WTC11 (cell line): Measurements from ENCODE around the gene GAB2.

Experiments
- AFF4 ChIP-seq: sonication (generic); formaldehyde crosslinking; IDR thresholded peaks from 2 replicates; pipeline ENCODE4 v1.8.1; 2023; ENCODE audit warnings: mild to moderate bottlenecking, missing genetic modification reagents, borderline replicate concordance
- ATF1 ChIP-seq: sonication (generic); formaldehyde crosslinking; IDR thresholded peaks from 2 replicates; pipeline ENCODE4 v1.8.1; 2023; ENCODE audit warnings: mild to moderate bottlenecking, moderate library complexity, missing genetic modification reagents
- CREB1 ChIP-seq: sonication (generic); formaldehyde crosslinking; IDR thresholded peaks from 2 replicates; pipeline ENCODE4 v1.8.0; 2023; ENCODE audit warnings: mild to moderate bottlenecking, missing genetic modification reagents
- FOXP1 ChIP-seq: sonication (generic); formaldehyde crosslinking; IDR thresholded peaks from 2 replicates; pipeline ENCODE4 v1.8.0; 2022; ENCODE audit warnings: missing genetic modification reagents, mild to moderate bottlenecking, moderate library complexity, borderline replicate concordance
- NFYB ChIP-seq: sonication (generic); formaldehyde crosslinking; conservative IDR thresholded peaks from 2 replicates; pipeline ENCODE4 v1.8.0; 2022; ENCODE audit warnings: low read depth, missing genetic modification reagents
- NR1H2 ChIP-seq: sonication (generic); formaldehyde crosslinking; IDR thresholded peaks from 2 replicates; pipeline ENCODE4 v1.9.0; 2021; ENCODE audit warnings: mild to moderate bottlenecking, moderate library complexity, missing genetic modification reagents
- NR2C2 ChIP-seq: sonication (generic); formaldehyde crosslinking; IDR thresholded peaks from 2 replicates; pipeline ENCODE4 v1.8.0; 2022; ENCODE audit warnings: mild to moderate bottlenecking, missing genetic modification reagents
- NR3C1 ChIP-seq: sonication (generic); formaldehyde crosslinking; conservative IDR thresholded peaks from 2 replicates; pipeline ENCODE4 v1.8.1; 2023; ENCODE audit warnings: low read depth, mild to moderate bottlenecking, missing genetic modification reagents
- ZNF317 ChIP-seq: sonication (generic); formaldehyde crosslinking; IDR thresholded peaks from 2 replicates; pipeline ENCODE4 v1.8.1; 2023; ENCODE audit warnings: low read depth, mild to moderate bottlenecking, moderate library complexity, missing genetic modification reagents, borderline replicate concordance
- TF ChIP-seq, protein P1 (sequence below): fragments of 200-600 bp; IDR thresholded peaks from 2 replicates; pipeline ENCODE4 v1.8.0; 2022; ENCODE audit warnings: antibody characterized with exemption
- TF ChIP-seq, protein P2 (sequence below): sonication (generic); formaldehyde crosslinking; IDR thresholded peaks from 2 replicates; pipeline ENCODE4 v1.8.1; 2022; ENCODE audit warnings: low read depth, mild to moderate bottlenecking, moderate library complexity, missing genetic modification reagents, borderline replicate concordance
- TF ChIP-seq, protein P3 (sequence below): sonication (generic); formaldehyde crosslinking; IDR thresholded peaks from 2 replicates; pipeline ENCODE4 v1.8.0; 2023; ENCODE audit warnings: mild to moderate bottlenecking, missing genetic modification reagents

DNA sequence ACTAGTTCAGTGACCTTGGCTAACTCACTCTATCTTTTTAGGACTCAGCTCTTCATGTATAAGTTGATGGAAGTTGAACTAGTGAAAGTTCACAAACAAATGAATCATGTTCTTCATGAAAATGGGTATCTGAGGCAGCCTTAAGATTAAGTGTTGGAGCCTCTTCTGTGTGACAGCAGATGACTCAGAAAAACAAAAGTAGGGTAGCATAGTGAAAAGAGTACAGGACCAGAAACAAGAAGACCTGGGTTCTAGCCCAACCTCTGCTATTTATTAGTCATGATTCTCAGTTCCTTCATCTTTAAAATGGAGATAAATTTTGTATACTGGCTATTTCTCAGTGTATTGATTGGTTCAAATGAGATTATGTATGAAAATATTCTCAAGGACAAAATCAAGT lies 168.7 kb downstream of the GAB2 start:
- no peak for TF ChIP-seq ZNF317 (CRISPR knock-in tag)
- TF ChIP-seq NR3C1 (CRISPR knock-in tag) = no peak
- TF ChIP-seq, protein P1, sequence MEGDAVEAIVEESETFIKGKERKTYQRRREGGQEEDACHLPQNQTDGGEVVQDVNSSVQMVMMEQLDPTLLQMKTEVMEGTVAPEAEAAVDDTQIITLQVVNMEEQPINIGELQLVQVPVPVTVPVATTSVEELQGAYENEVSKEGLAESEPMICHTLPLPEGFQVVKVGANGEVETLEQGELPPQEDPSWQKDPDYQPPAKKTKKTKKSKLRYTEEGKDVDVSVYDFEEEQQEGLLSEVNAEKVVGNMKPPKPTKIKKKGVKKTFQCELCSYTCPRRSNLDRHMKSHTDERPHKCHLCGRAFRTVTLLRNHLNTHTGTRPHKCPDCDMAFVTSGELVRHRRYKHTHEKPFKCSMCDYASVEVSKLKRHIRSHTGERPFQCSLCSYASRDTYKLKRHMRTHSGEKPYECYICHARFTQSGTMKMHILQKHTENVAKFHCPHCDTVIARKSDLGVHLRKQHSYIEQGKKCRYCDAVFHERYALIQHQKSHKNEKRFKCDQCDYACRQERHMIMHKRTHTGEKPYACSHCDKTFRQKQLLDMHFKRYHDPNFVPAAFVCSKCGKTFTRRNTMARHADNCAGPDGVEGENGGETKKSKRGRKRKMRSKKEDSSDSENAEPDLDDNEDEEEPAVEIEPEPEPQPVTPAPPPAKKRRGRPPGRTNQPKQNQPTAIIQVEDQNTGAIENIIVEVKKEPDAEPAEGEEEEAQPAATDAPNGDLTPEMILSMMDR = no peak
- no peak for TF ChIP-seq NR2C2 (CRISPR knock-in tag)
- no peak for TF ChIP-seq NFYB
- TF ChIP-seq, protein P2, sequence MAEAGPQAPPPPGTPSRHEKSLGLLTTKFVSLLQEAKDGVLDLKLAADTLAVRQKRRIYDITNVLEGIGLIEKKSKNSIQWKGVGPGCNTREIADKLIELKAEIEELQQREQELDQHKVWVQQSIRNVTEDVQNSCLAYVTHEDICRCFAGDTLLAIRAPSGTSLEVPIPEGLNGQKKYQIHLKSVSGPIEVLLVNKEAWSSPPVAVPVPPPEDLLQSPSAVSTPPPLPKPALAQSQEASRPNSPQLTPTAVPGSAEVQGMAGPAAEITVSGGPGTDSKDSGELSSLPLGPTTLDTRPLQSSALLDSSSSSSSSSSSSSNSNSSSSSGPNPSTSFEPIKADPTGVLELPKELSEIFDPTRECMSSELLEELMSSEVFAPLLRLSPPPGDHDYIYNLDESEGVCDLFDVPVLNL = no peak
- TF ChIP-seq CREB1 (CRISPR knock-in tag) = no peak
- TF ChIP-seq NR1H2 (CRISPR knock-in tag) = no peak
- TF ChIP-seq, protein P3, sequence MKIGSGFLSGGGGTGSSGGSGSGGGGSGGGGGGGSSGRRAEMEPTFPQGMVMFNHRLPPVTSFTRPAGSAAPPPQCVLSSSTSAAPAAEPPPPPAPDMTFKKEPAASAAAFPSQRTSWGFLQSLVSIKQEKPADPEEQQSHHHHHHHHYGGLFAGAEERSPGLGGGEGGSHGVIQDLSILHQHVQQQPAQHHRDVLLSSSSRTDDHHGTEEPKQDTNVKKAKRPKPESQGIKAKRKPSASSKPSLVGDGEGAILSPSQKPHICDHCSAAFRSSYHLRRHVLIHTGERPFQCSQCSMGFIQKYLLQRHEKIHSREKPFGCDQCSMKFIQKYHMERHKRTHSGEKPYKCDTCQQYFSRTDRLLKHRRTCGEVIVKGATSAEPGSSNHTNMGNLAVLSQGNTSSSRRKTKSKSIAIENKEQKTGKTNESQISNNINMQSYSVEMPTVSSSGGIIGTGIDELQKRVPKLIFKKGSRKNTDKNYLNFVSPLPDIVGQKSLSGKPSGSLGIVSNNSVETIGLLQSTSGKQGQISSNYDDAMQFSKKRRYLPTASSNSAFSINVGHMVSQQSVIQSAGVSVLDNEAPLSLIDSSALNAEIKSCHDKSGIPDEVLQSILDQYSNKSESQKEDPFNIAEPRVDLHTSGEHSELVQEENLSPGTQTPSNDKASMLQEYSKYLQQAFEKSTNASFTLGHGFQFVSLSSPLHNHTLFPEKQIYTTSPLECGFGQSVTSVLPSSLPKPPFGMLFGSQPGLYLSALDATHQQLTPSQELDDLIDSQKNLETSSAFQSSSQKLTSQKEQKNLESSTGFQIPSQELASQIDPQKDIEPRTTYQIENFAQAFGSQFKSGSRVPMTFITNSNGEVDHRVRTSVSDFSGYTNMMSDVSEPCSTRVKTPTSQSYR = no peak
- no peak for TF ChIP-seq AFF4 (CRISPR knock-in tag)
- no peak for TF ChIP-seq ATF1 (CRISPR knock-in tag)
- no peak for TF ChIP-seq FOXP1 (CRISPR knock-in tag)
